HEK293T (cell line): Measurements from ENCODE around the gene GPR146.

Experiments used
- CTCF ChIA-PET: fragments of 350-600 bp; formaldehyde crosslinking; extraction: SDS; loops from one replicate; lab custom pipeline; 2021; ENCODE audit warnings: antibody characterized with exemption, inconsistent platforms; lab: Yijun Ruan, JAX
- POLR2A ChIA-PET: fragments of 350-600 bp; formaldehyde crosslinking; extraction: SDS; loops from one replicate; lab custom pipeline; 2020; ENCODE audit warnings: antibody characterized with exemption, inconsistent platforms; lab: Yijun Ruan, JAX
- DNase-seq: peaks from one replicate; pipeline ENCODE4 v3.0.0; 2012; ENCODE audit warnings: mixed read lengths; ENCODE audit errors: extremely low spot score
- ARNT ChIP-seq: fragments of 450-650 bp; IDR thresholded peaks from 2 replicates; pipeline ENCODE4 v1.6.1; 2017; ENCODE audit warnings: mild to moderate bottlenecking
- BHLHE40 ChIP-seq: fragments of 450-650 bp; IDR thresholded peaks from 2 replicates; pipeline ENCODE4 v1.6.1; 2016; ENCODE audit warnings: mild to moderate bottlenecking, moderate library complexity, borderline replicate concordance
- CTBP1 ChIP-seq: fragments of 450-650 bp; IDR thresholded peaks from 2 replicates; pipeline ENCODE4 v1.6.1; 2016; ENCODE audit warnings: borderline replicate concordance
- ELF4 ChIP-seq: fragments of 450-650 bp; IDR thresholded peaks from 2 replicates; pipeline ENCODE4 v1.6.1; 2017; ENCODE audit warnings: antibody characterized with exemption
- FOXA1 ChIP-seq: fragments of 450-650 bp; IDR thresholded peaks from 2 replicates; pipeline ENCODE4 v1.6.1; 2016; ENCODE audit warnings: mild to moderate bottlenecking
- FOXK2 ChIP-seq: fragments of 450-650 bp; IDR thresholded peaks from 2 replicates; pipeline ENCODE4 v1.6.1; 2016; ENCODE audit warnings: mild to moderate bottlenecking
- FOXM1 ChIP-seq: fragments of 450-650 bp; IDR thresholded peaks from 2 replicates; pipeline ENCODE4 v1.6.1; 2017; ENCODE audit warnings: mild to moderate bottlenecking, borderline replicate concordance
- HDGF ChIP-seq: fragments of 450-650 bp; IDR thresholded peaks from 2 replicates; pipeline ENCODE4 v1.6.1; 2017; ENCODE audit warnings: antibody characterized with exemption, borderline replicate concordance
- L3MBTL2 ChIP-seq: fragments of 450-650 bp; conservative IDR thresholded peaks from 2 replicates; pipeline ENCODE4 v1.6.1; 2016; ENCODE audit warnings: mild to moderate bottlenecking
- LEF1 ChIP-seq: fragments of 450-650 bp; IDR thresholded peaks from 2 replicates; pipeline ENCODE4 v1.6.1; 2017; ENCODE audit warnings: mild to moderate bottlenecking, borderline replicate concordance
- NFRKB ChIP-seq: fragments of 450-650 bp; IDR thresholded peaks from 2 replicates; pipeline ENCODE4 v1.6.1; 2016; ENCODE audit warnings: mild to moderate bottlenecking, moderate library complexity
- PKNOX1 ChIP-seq: fragments of 450-650 bp; IDR thresholded peaks from 2 replicates; pipeline ENCODE4 v1.6.1; 2016
- SP1 ChIP-seq: fragments of 450-650 bp; IDR thresholded peaks from 2 replicates; pipeline ENCODE4 v1.6.1; 2017
- SUZ12 ChIP-seq: fragments of 450-650 bp; IDR thresholded peaks from 2 replicates; pipeline ENCODE4 v1.6.1; 2016; ENCODE audit warnings: mild to moderate bottlenecking
- TARDBP ChIP-seq: fragments of 450-650 bp; IDR thresholded peaks from 2 replicates; pipeline ENCODE4 v1.6.1; 2016
- ZNF384 ChIP-seq: fragments of 450-650 bp; IDR thresholded peaks from 2 replicates; pipeline ENCODE4 v1.6.1; 2016

The GPR146 gene

GRCh38 chr7:1090236-1090635 lies 45.9 kb downstream of the GPR146 start:
- TF ChIP-seq HDGF (no peak), SP1 (no peak), NFRKB (no peak), ELF4 (no peak), CTBP1 (no peak), FOXK2 (no peak), ARNT (no peak), PKNOX1 (no peak), TARDBP (no peak), FOXM1 (no peak), FOXA1 (no peak), ZNF384 (no peak), LEF1 (no peak), L3MBTL2 (no peak)
- no peak for DNase-seq
- ChIA-PET CTCF (interaction anchor here (0.9 to 1.2 kb wide), 2 partner anchors 33 to 87 kb away, joined by 3 to 5 read pairs; no protein-coding TSS in a partner anchor), POLR2A (no interaction called here)

DNA sequence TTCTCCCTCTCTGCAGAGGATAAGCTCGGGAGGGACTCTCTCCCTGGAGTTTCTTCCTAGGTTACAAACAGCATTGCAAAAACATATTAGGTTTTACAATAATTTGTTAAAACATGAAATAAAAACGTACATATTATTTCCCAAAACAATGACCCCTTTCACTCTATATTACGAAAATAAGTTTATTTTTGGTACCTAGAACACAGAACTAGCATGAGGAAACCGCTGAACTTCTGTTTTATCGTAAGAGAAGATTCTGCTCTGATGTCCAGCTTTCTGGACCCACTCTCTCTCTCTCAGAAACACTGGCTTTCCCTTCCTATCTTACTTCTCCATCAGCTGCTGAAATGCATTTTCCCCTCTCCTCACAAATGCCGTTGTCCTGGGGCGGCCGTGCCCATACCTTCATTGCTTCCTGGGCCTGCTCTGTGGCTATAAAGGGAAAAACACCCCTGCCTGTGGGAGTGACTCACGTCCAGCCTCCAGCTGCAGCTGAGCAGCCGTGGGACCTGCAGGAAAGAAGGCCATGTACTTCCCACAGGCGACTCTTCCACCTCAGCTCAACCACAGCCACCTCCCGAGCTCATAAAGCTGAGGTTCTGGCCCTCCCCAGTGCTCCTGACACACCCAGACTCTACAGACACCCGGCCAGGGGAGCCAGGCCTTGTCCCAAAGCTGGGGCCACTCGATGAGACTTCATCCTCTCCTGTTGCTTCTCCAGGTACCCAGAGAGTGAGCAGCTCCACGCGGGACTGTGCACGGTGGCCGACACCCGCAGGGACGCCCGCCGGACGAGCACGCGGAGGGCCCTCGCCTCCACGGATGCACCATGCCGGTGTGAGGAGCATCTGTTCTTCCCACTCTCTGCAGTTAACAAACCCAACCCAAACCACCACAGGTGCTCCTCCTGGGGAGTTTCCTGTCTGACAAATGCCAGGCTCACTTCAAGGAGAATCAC lies 46.6 kb downstream of the GPR146 start:
- CTCF ChIA-PET, result interaction anchor here (0.5 to 0.9 kb wide), 2 partner anchors 29 to 32 kb away, joined by 3 to 5 read pairs; no protein-coding TSS in a partner anchor
- no peak for DNase-seq
- no peak for TF ChIP-seq CTBP1
- TF ChIP-seq FOXA1, result no peak
- TF ChIP-seq FOXM1, result no peak
- TF ChIP-seq PKNOX1, result no peak
- no peak for TF ChIP-seq LEF1
- TF ChIP-seq L3MBTL2, result no peak
- TF ChIP-seq BHLHE40, result no peak
- no peak for TF ChIP-seq SUZ12
- no peak for TF ChIP-seq ARNT
- TF ChIP-seq NFRKB, result no peak
- no peak for TF ChIP-seq TARDBP
- no peak for TF ChIP-seq ELF4
- no peak for TF ChIP-seq FOXK2
- no peak for TF ChIP-seq HDGF
- POLR2A ChIA-PET, result no interaction called here

- DNase-seq, result no peak
- CTCF ChIA-PET, result interaction anchor here (0.5 kb wide), 1 partner anchor 28 kb away, joined by 3 read pairs; no protein-coding TSS in a partner anchor
- POLR2A ChIA-PET, result no interaction called here
- TF ChIP-seq SP1 (no peak), CTBP1 (no peak), FOXA1 (no peak), SUZ12 (no peak), FOXM1 (no peak), LEF1 (no peak), FOXK2 (no peak), PKNOX1 (no peak), TARDBP (no peak), L3MBTL2 (no peak), BHLHE40 (no peak), ARNT (no peak), ZNF384 (no peak), HDGF (no peak), NFRKB (no peak), ELF4 (no peak)
These were observed 47.3 kb downstream of the GPR146 start for GRCh38 chr7:1091644-1092027.

DNA sequence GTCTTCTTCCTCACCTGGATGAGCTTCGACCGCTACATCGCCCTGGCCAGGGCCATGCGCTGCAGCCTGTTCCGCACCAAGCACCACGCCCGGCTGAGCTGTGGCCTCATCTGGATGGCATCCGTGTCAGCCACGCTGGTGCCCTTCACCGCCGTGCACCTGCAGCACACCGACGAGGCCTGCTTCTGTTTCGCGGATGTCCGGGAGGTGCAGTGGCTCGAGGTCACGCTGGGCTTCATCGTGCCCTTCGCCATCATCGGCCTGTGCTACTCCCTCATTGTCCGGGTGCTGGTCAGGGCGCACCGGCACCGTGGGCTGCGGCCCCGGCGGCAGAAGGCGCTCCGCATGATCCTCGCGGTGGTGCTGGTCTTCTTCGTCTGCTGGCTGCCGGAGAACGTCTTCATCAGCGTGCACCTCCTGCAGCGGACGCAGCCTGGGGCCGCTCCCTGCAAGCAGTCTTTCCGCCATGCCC lies 47.9 kb downstream of the GPR146 start:
- CTCF ChIA-PET, result no interaction called here
- no peak for DNase-seq
- POLR2A ChIA-PET, result no interaction called here
- TF ChIP-seq LEF1, result no peak
- no peak for TF ChIP-seq FOXK2
- no peak for TF ChIP-seq HDGF
- TF ChIP-seq ZNF384, result no peak
- no peak for TF ChIP-seq SUZ12
- no peak for TF ChIP-seq PKNOX1
- TF ChIP-seq ARNT, result no peak
- TF ChIP-seq CTBP1, result no peak
- TF ChIP-seq FOXM1, result no peak
- no peak for TF ChIP-seq BHLHE40
- no peak for TF ChIP-seq FOXA1
- no peak for TF ChIP-seq NFRKB

GRCh38 chr7:1092806-1093501 lies 48.6 kb downstream of the GPR146 start:
- POLR2A ChIA-PET, result no interaction called here
- TF ChIP-seq L3MBTL2, result no peak
- no peak for TF ChIP-seq SUZ12
- TF ChIP-seq ZNF384, result no peak
- no peak for TF ChIP-seq BHLHE40
- TF ChIP-seq SP1, result no peak
- TF ChIP-seq FOXA1, result no peak
- no peak for TF ChIP-seq HDGF
- no peak for TF ChIP-seq LEF1
- TF ChIP-seq NFRKB, result no peak
- no peak for TF ChIP-seq ARNT
- TF ChIP-seq TARDBP, result no peak
- TF ChIP-seq FOXK2, result no peak
- no peak for TF ChIP-seq PKNOX1
- TF ChIP-seq FOXM1, result no peak
- no peak for TF ChIP-seq CTBP1
- TF ChIP-seq ELF4, result no peak

More at GRCh38 chr7:1092806-1093501, 48.6 kb downstream of the GPR146 start:
- CTCF ChIA-PET, result interaction anchor here (1.2 kb wide), 1 partner anchor 31 kb away, joined by 3 read pairs; no protein-coding TSS in a partner anchor
- DNase-seq, result no peak
